ENCODE data around the gene TMPRSS6. TPM values are rescaled to one million over a fixed set of nuclear protein-coding genes. Genes with fewer than 3 reads are reported as not detected.

The TMPRSS6 gene
- total and polyA plus RNA-seq, 2 of the 8 experiments (the other 6 are each of a cell fraction or from before 2014, with no cell fraction given): 0.02 TPM; not detected in 1

GRCh38 chr22:37022483-37023337 is 86.8 kb downstream of the TMPRSS6 start:
- TF ChIP-seq RNF2 (IDR thresholded peaks at IDR 0.05; ENCODE audit: borderline replicate concordance, low read depth, low read length, missing control alignments, poor library complexity, severe bottlenecking): no peak
- no peak for TF ChIP-seq BACH1 (IDR thresholded peaks at IDR 0.05; ENCODE audit: low read length)
- no peak for TF ChIP-seq TBP (IDR thresholded peaks at IDR 0.05; ENCODE audit: low read depth, low read length)
- H3K9ac ChIP-seq (replicated peaks in 1 of 4; ENCODE audit: extremely low read depth in 1 of 4, low read depth in 3 of 4, low read length in 3 of 4): no peak overlapping the region; a peak in 1 of 7 replicates
- DNase-seq (ENCODE audit: low read depth in 1 of 2, low spot score in 2 of 2): no peak
- H3K27ac ChIP-seq (ENCODE audit: low read depth, low read length): no peak overlapping the region
- H3K79me2 ChIP-seq (ENCODE audit: control insufficient read depth in 1 of 2, insufficient read depth in 2 of 2, low read length in 2 of 2): peaks cover 0 to 23% of the 10 kb centered on the region in 2 experiments; a peak in 2 of 4 replicates
- H2BK20ac ChIP-seq (ENCODE audit: low read length): no peak overlapping the region
- peaks cover 14 to 26% of the 10 kb centered on the region in 2 experiments for H4K20me1 ChIP-seq (replicated peaks in 1 of 2; ENCODE audit: control insufficient read depth in 1 of 2, insufficient read depth in 2 of 2, low read length in 2 of 2)
- H2BK12ac ChIP-seq (ENCODE audit: low read depth, low read length): no peak overlapping the region
- H3K23me2 ChIP-seq (ENCODE audit: low read depth, low read length): peaks cover 11% of the 10 kb centered on the region
- no peak overlapping the region for H2BK120ac ChIP-seq (replicated peaks; ENCODE audit: low read depth, low read length)
- no peak overlapping the region for H3K56ac ChIP-seq (replicated peaks; ENCODE audit: insufficient read length, low read depth, low read length)
- POLR2A ChIA-PET (ENCODE audit: partially characterized antibody): interaction anchor here (0.6 to 1.2 kb wide), 3 partner anchors 12 to 169 kb away, joined by 3 to 4 read pairs (median 3); no protein-coding TSS in a partner anchor
- no peak overlapping the region for H3K4ac ChIP-seq (replicated peaks; ENCODE audit: insufficient read length, low read depth, low read length)
- no peak overlapping the region for H2AFZ ChIP-seq (ENCODE audit: low read length)
- H4K8ac ChIP-seq (ENCODE audit: extremely low read depth, insufficient read depth, low read length): no peak overlapping the region
- peak overlapping the region; percentile 16; the same call in 1 of the 2 replicates for H2BK5ac ChIP-seq (ENCODE audit: low read depth, low read length)
- no peak overlapping the region for H3K4me2 ChIP-seq (ENCODE audit: insufficient read depth in 1 of 2, low read depth in 2 of 2, low read length in 2 of 2)
- H2BK15ac ChIP-seq (ENCODE audit: low read length): no peak overlapping the region
- CTCF ChIA-PET (ENCODE audit: partially characterized antibody): interaction anchor here (0.6 to 5.4 kb wide), 18 partner anchors 8 to 1214 kb away, joined by 3 to 37 read pairs (median 4); a partner anchor contains a TSS
- no peak overlapping the region for H4K5ac ChIP-seq (ENCODE audit: insufficient read length, low read depth, low read length)
- H3K36me3 ChIP-seq (ENCODE audit: control insufficient read depth in 2 of 4, insufficient read depth in 4 of 4, low read length in 3 of 4): peaks cover 3 to 33% (median 19%) of the 10 kb centered on the region in 4 experiments; a peak in 7 of 8 replicates
- 82% methylated on average over 13 of the region's 16 CpGs; no CpG with 5 or more reads in 1 of the 2 experiments for WGBS, 2 experiments (ENCODE audit: extremely low coverage in 1 of 2, insufficient coverage in 1 of 2, insufficient read length in 1 of 2, insufficient replicate concordance in 2 of 2, low coverage in 1 of 2, low lambda C conversion rate in 2 of 2, missing lambda C conversion rate in 1 of 2)
- H3K23ac ChIP-seq (ENCODE audit: insufficient read length): no peak overlapping the region
- no peak overlapping the region for H3K4me3 ChIP-seq (ENCODE audit: extremely low read depth in 1 of 4, insufficient read depth in 2 of 4, low read depth in 3 of 4, low read length in 4 of 4)
- peaks cover 10% of the 10 kb centered on the region for H3K79me1 ChIP-seq (ENCODE audit: low read depth, low read length)
- no peak overlapping the region for H4K91ac ChIP-seq (replicated peaks; ENCODE audit: insufficient read length, low read length)
- no peak for FAIRE-seq
- no peak overlapping the region for H3K14ac ChIP-seq (ENCODE audit: insufficient read length)
- peaks cover 0 to 20% (median 11%) of the 10 kb centered on the region in 4 experiments; a peak in 6 of 7 replicates for H3K4me1 ChIP-seq (replicated peaks in 1 of 4; ENCODE audit: control insufficient read depth in 3 of 4, insufficient read depth in 4 of 4, low read length in 3 of 4)
- no peak overlapping the region for H3K18ac ChIP-seq (ENCODE audit: extremely low read depth, low read length)
- H2AK5ac ChIP-seq (ENCODE audit: low read depth, low read length): no peak overlapping the region
- H3K9me3 ChIP-seq (ENCODE audit: insufficient read depth in 2 of 2, low read depth in 1 of 2, low read length in 1 of 2): no peaks in the 10 kb centered on the region
- H3K27me3 ChIP-seq (replicated peaks in 1 of 4; ENCODE audit: control insufficient read depth in 3 of 4, extremely low read depth in 1 of 4, insufficient read depth in 3 of 4, low read length in 3 of 4): no peaks in the 10 kb centered on the region
